HEK293 (cell line): Measurements from ENCODE around the gene AQP3.

Source experiments
- CTCF ChIA-PET: fragments of 350-600 bp; formaldehyde crosslinking; extraction: SDS; loops from one replicate; lab custom pipeline; 2021; ENCODE audit warnings: antibody characterized with exemption; lab: Yijun Ruan, JAX
- POLR2A ChIA-PET: fragments of 300-600 bp; formaldehyde crosslinking; extraction: SDS; loops from one replicate; lab custom pipeline; 2020; ENCODE audit warnings: antibody characterized with exemption, inconsistent platforms; lab: Yijun Ruan, JAX
- H3K27ac ChIP-seq: fragments of 200-500 bp; sonication (Bioruptor generic); 2 replicates; pipeline ENCODE4 v1.5.1; 2014; ENCODE audit warnings: low read depth, low read length, control low read depth, inconsistent platforms; ENCODE audit errors: extremely low read depth
- H3K36me3 ChIP-seq, 2 experiments: fragments of 200-500 bp in 1 of 2; sonication (Bioruptor generic) in 1 of 2; 1 replicate in 1 of 2; 2 replicates in 1 of 2; pipeline ENCODE4 v1.5.1; 2014 to 2017; ENCODE audit warnings: inconsistent platforms in 2 of 2, low read length in 2 of 2; ENCODE audit not compliant: control insufficient read depth in 2 of 2, insufficient read depth in 1 of 2
- H3K4me1 ChIP-seq: fragments of 200-500 bp; sonication (Bioruptor generic); 2 replicates; pipeline ENCODE4 v1.5.1; 2014; ENCODE audit warnings: mild to moderate bottlenecking, low read length, inconsistent platforms; ENCODE audit not compliant: control insufficient read depth, insufficient read depth
- H3K4me3 ChIP-seq: 2 replicates; pipeline ENCODE4 v1.5.1; 2011; ENCODE audit warnings: low read depth, mild to moderate bottlenecking, control low read depth, low read length, moderate library complexity
- H3K9me3 ChIP-seq: fragments of 200-500 bp; sonication (Bioruptor generic); 2 replicates; pipeline ENCODE4 v1.5.1; 2014; ENCODE audit warnings: low read depth, low read length, inconsistent platforms; ENCODE audit not compliant: control insufficient read depth, insufficient read depth
- GLIS1 ChIP-seq: fragments of 450-650 bp; formaldehyde crosslinking; IDR thresholded peaks from 2 replicates; pipeline ENCODE4 v1.5.1; 2016; ENCODE audit warnings: missing biosample characterization, missing genetic modification characterization
- KLF7 ChIP-seq: fragments of 450-650 bp; formaldehyde crosslinking; IDR thresholded peaks from 2 replicates; pipeline ENCODE4 v1.5.1; 2016; ENCODE audit warnings: missing biosample characterization, missing genetic modification characterization, borderline replicate concordance
- KLF8 ChIP-seq: fragments of 450-650 bp; formaldehyde crosslinking; IDR thresholded peaks from 2 replicates; pipeline ENCODE4 v1.5.1; 2016; ENCODE audit warnings: missing biosample characterization, missing genetic modification characterization
- SP7 ChIP-seq: fragments of 450-650 bp; formaldehyde crosslinking; IDR thresholded peaks from 2 replicates; pipeline ENCODE4 v1.5.1; 2016; ENCODE audit warnings: missing biosample characterization, missing genetic modification characterization
- ZBTB1 ChIP-seq: fragments of 450-650 bp; formaldehyde crosslinking; IDR thresholded peaks from 2 replicates; pipeline ENCODE4 v1.5.1; 2016; ENCODE audit warnings: missing biosample characterization, missing genetic modification characterization
- ZNF140 ChIP-seq: fragments of 450-650 bp; formaldehyde crosslinking; IDR thresholded peaks from 2 replicates; pipeline ENCODE4 v1.5.1; 2016; ENCODE audit warnings: missing biosample characterization, missing genetic modification characterization
- ZNF169 ChIP-seq: fragments of 450-650 bp; formaldehyde crosslinking; IDR thresholded peaks from 2 replicates; pipeline ENCODE4 v1.5.1; 2016; ENCODE audit warnings: missing biosample characterization, missing genetic modification characterization
- ZNF211 ChIP-seq: fragments of 450-650 bp; formaldehyde crosslinking; IDR thresholded peaks from 2 replicates; pipeline ENCODE4 v1.5.1; 2016; ENCODE audit warnings: low read depth, missing biosample characterization, missing genetic modification characterization
- ZNF335 ChIP-seq: fragments of 450-650 bp; formaldehyde crosslinking; conservative IDR thresholded peaks from 2 replicates; pipeline ENCODE4 v1.5.1; 2016; ENCODE audit warnings: missing biosample characterization, missing genetic modification characterization
- ZNF394 ChIP-seq: fragments of 450-650 bp; formaldehyde crosslinking; IDR thresholded peaks from 2 replicates; pipeline ENCODE4 v1.5.1; 2016; ENCODE audit warnings: missing biosample characterization, missing genetic modification characterization, mild to moderate bottlenecking, moderate library complexity, borderline replicate concordance
- ZNF654 ChIP-seq: fragments of 450-650 bp; formaldehyde crosslinking; IDR thresholded peaks from 2 replicates; pipeline ENCODE4 v1.5.1; 2016; ENCODE audit warnings: low read depth, missing biosample characterization, missing genetic modification characterization
- ZNF677 ChIP-seq: fragments of 450-650 bp; IDR thresholded peaks from 2 replicates; pipeline ENCODE4 v1.5.0; 2018; ENCODE audit warnings: missing biosample characterization, mild to moderate bottlenecking, missing genetic modification characterization, moderate library complexity
- ZXDB ChIP-seq: fragments of 450-650 bp; formaldehyde crosslinking; IDR thresholded peaks from 2 replicates; pipeline ENCODE4 v1.5.1; 2016; ENCODE audit warnings: missing biosample characterization, missing genetic modification characterization
- TF ChIP-seq, protein P1 (sequence below): fragments of 450-650 bp; formaldehyde crosslinking; IDR thresholded peaks from 2 replicates; pipeline ENCODE4 v1.5.1; 2016; ENCODE audit warnings: missing biosample characterization, missing genetic modification characterization
- TF ChIP-seq, protein P2 (sequence below): fragments of 450-650 bp; formaldehyde crosslinking; IDR thresholded peaks from 2 replicates; pipeline ENCODE4 v1.5.1; 2016; ENCODE audit warnings: missing biosample characterization, missing genetic modification characterization
- TF ChIP-seq, protein P3 (sequence below): fragments of 450-650 bp; formaldehyde crosslinking; IDR thresholded peaks from 2 replicates; pipeline ENCODE4; 2016; ENCODE audit warnings: missing biosample characterization, missing genetic modification characterization
- TF ChIP-seq, protein P4 (sequence below): fragments of 450-650 bp; formaldehyde crosslinking; IDR thresholded peaks from 2 replicates; pipeline ENCODE4 v1.5.1; 2017; ENCODE audit warnings: missing biosample characterization, missing genetic modification characterization

The AQP3 gene

DNA sequence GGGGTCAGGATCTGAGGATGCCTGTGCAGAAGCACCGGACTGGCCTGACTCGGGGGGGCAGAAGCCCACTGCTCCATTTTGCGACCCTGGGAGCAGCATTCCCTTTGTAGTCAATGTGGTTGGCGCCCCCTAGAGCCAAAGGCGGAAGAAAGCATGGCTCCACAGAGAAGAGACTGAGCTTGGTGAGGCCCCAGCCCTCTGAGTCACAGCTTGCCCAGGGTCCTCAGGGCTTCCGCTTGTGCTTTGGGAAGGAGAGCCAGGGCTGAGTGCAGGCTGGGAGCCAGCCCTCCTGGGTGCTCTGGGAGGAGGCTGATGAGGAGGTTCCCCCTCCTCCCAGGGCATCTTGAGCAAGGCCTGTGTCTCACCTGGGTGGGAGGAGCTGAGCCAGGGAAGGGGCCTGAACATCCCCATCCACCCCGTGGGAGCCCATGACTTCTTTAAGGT, 5.5 kb upstream of the AQP3 start:
- ChIA-PET CTCF (interaction anchor here (0.5 to 14.8 kb wide), 46 partner anchors 10 to 1491 kb away, joined by 3 to 176 read pairs (median 4); partner anchors contain the start of genes ANKRD18B, AQP7, NFX1 and NOL6), POLR2A (interaction anchor here (0.9 to 1.6 kb wide), 6 partner anchors 8 to 163 kb away, joined by 3 to 8 read pairs (median 4); partner anchors contain the start of genes NFX1 and NOL6)
- Histone ChIP-seq H3K9me3 (no peaks in the 10 kb centered on the region), H3K4me1 (no peaks in the 10 kb centered on the region), H3K4me3 (no peak overlapping the region), H3K36me3 (no peaks in the 10 kb centered on the region), H3K27ac (no peak overlapping the region)
- no peak for TF ChIP-seq ZXDB (tag by site-specific recombination)
- TF ChIP-seq ZNF394: no peak
- TF ChIP-seq ZNF654 (tag by site-specific recombination): peak; percentile 51
- TF ChIP-seq, protein P1, sequence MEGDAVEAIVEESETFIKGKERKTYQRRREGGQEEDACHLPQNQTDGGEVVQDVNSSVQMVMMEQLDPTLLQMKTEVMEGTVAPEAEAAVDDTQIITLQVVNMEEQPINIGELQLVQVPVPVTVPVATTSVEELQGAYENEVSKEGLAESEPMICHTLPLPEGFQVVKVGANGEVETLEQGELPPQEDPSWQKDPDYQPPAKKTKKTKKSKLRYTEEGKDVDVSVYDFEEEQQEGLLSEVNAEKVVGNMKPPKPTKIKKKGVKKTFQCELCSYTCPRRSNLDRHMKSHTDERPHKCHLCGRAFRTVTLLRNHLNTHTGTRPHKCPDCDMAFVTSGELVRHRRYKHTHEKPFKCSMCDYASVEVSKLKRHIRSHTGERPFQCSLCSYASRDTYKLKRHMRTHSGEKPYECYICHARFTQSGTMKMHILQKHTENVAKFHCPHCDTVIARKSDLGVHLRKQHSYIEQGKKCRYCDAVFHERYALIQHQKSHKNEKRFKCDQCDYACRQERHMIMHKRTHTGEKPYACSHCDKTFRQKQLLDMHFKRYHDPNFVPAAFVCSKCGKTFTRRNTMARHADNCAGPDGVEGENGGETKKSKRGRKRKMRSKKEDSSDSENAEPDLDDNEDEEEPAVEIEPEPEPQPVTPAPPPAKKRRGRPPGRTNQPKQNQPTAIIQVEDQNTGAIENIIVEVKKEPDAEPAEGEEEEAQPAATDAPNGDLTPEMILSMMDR: 0 out of 2 replicates have a peak, but pooled peaks have one; percentile 33
- TF ChIP-seq ZNF335 (tag by site-specific recombination): peak; percentile 42; the same call in 1 of the 2 replicates
- TF ChIP-seq SP7 (tag by site-specific recombination): peak; percentile 16; the same call in 1 of the 2 replicates
- TF ChIP-seq KLF8: no peak
- TF ChIP-seq GLIS1: peak; percentile 16; the same call in 1 of the 2 replicates

DNA sequence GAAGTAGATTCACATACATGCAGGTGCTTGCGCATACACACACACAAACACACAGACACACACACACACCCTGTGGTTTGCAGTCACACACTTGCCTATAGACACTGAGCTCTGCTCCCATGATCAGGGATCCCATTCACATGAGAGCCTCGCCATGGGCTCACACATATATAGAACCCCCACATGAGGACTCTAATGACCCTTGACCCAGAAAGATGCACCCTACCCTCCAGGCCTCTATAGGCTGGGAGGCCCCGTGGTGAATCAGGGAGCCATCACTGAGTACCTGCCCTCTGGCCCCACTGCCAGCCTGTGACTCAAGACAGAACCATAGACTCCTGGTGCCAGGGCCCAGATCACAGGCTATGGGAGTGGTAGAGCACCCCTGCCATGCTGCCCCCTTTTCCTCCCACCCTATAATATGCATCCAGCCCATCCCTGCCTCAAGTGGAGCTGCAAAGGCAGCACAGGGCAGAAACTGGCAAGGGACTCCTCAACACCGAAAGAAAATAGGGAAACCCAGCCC, 3.3 kb upstream of the AQP3 start:
- POLR2A ChIA-PET: no interaction called here
- H3K4me3 ChIP-seq: no peak overlapping the region
- no peaks in the 10 kb centered on the region for H3K9me3 ChIP-seq
- no peak overlapping the region for H3K27ac ChIP-seq
- no peak for TF ChIP-seq ZNF211 (tag by site-specific recombination)
- TF ChIP-seq, all 188 proteins: peak for 0
- no peaks in the 10 kb centered on the region; the same call in 1 of the 2 replicates for H3K4me1 ChIP-seq
- no peaks in the 10 kb centered on the region for H3K36me3 ChIP-seq
- CTCF ChIA-PET: interaction anchor here (0.6 to 14.8 kb wide), 11 partner anchors 8 to 77 kb away, joined by 3 to 176 read pairs (median 47); partner anchors contain the start of genes AQP7 and NOL6

DNA sequence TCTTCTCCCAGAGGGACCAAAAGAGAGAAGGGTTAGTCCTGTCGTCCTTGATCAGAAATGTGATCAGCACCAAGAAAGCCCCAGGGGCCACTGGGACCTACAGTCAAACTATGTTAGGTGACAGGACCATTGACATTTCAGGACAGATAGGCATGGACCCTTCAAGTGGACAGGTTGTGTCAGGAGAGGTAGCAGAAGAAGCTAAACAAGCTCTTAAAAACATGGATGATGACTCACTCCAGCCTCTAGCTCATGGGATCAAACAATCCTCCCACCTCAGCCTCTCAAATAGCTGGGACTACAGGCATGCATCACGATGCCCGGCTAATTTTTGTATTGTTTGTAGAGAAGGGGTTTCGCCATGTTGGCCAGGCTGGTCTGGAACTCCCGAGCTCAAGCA, 2.3 kb upstream of the AQP3 start:
- H3K27ac ChIP-seq: no peak overlapping the region
- TF ChIP-seq ZNF169 (no peak), ZBTB1 (tag by site-specific recombination) (no peak), ZNF677 (tag by site-specific recombination) (no peak), ZNF140 (tag by site-specific recombination) (no peak), KLF7 (tag by site-specific recombination) (no peak)
- TF ChIP-seq, protein P2, sequence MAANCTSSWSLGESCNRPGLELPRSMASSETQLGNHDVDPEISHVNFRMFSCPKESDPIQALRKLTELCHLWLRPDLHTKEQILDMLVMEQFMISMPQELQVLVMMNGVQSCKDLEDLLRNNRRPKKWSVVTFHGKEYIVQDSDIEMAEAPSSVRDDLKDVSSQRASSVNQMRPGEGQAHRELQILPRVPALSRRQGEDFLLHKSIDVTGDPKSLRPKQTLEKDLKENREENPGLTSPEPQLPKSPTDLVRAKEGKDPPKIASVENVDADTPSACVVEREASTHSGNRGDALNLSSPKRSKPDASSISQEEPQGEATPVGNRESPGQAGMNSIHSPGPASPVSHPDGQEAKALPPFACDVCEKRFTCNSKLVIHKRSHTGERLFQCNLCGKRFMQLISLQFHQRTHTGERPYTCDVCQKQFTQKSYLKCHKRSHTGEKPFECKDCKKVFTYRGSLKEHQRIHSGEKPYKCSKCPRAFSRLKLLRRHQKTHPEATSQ (tag by site-specific recombination): no peak
- TF ChIP-seq, protein P3, sequence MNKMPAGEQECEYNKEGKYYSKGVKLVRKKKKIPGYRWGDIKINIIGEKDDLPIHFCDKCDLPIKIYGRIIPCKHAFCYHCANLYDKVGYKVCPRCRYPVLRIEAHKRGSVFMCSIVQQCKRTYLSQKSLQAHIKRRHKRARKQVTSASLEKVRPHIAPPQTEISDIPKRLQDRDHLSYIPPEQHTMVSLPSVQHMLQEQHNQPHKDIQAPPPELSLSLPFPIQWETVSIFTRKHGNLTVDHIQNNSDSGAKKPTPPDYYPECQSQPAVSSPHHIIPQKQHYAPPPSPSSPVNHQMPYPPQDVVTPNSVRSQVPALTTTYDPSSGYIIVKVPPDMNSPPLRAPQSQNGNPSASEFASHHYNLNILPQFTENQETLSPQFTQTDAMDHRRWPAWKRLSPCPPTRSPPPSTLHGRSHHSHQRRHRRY (tag by site-specific recombination): no peak
- TF ChIP-seq, protein P4, sequence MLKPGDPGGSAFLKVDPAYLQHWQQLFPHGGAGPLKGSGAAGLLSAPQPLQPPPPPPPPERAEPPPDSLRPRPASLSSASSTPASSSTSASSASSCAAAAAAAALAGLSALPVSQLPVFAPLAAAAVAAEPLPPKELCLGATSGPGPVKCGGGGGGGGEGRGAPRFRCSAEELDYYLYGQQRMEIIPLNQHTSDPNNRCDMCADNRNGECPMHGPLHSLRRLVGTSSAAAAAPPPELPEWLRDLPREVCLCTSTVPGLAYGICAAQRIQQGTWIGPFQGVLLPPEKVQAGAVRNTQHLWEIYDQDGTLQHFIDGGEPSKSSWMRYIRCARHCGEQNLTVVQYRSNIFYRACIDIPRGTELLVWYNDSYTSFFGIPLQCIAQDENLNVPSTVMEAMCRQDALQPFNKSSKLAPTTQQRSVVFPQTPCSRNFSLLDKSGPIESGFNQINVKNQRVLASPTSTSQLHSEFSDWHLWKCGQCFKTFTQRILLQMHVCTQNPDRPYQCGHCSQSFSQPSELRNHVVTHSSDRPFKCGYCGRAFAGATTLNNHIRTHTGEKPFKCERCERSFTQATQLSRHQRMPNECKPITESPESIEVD (tag by site-specific recombination): no peak
- no peak overlapping the region for H3K4me3 ChIP-seq
- no peaks in the 10 kb centered on the region for H3K36me3 ChIP-seq
- ChIA-PET CTCF (interaction anchor here (0.8 to 14.8 kb wide), 6 partner anchors 13 to 76 kb away, joined by 3 to 176 read pairs (median 61); partner anchors contain the start of genes AQP7 and NOL6), POLR2A (interaction anchor here (1.4 kb wide), 1 partner anchor 24 kb away, joined by 15 read pairs; the partner anchor contains the start of gene NOL6)
- no peaks in the 10 kb centered on the region; the same call in 1 of the 2 replicates for H3K4me1 ChIP-seq
- H3K9me3 ChIP-seq: no peaks in the 10 kb centered on the region
